Testis (tissue), 2 donors: ENCODE data around the gene WDR74.

Experiments used
- POLR2A ChIP-seq: fragments of 450-650 bp; IDR thresholded peaks from one replicate; pipeline ENCODE4 v1.6.1; 2017; ENCODE audit warnings: antibody characterized with exemption, mild to moderate bottlenecking, moderate library complexity
- TF ChIP-seq, protein P1 (sequence below), 3 experiments: fragments of 450-650 bp in 2 of 3; fragments of 200-600 bp in 1 of 3; sonication (generic) in 1 of 3; IDR thresholded peaks; one replicate each; pipeline ENCODE4 v1.5.1; 2016 to 2019; ENCODE audit warnings: antibody characterized with exemption in 3 of 3, mild to moderate bottlenecking in 2 of 3, moderate library complexity in 1 of 3

- TF ChIP-seq, protein P1, sequence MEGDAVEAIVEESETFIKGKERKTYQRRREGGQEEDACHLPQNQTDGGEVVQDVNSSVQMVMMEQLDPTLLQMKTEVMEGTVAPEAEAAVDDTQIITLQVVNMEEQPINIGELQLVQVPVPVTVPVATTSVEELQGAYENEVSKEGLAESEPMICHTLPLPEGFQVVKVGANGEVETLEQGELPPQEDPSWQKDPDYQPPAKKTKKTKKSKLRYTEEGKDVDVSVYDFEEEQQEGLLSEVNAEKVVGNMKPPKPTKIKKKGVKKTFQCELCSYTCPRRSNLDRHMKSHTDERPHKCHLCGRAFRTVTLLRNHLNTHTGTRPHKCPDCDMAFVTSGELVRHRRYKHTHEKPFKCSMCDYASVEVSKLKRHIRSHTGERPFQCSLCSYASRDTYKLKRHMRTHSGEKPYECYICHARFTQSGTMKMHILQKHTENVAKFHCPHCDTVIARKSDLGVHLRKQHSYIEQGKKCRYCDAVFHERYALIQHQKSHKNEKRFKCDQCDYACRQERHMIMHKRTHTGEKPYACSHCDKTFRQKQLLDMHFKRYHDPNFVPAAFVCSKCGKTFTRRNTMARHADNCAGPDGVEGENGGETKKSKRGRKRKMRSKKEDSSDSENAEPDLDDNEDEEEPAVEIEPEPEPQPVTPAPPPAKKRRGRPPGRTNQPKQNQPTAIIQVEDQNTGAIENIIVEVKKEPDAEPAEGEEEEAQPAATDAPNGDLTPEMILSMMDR (IDR thresholded peaks at IDR 0.05) = peak; percentile 91 to 99 (median 98)
- no peak for TF ChIP-seq POLR2A
Measured at GRCh38 chr11:62786318-62787004, 52.9 kb downstream of the WDR74 start.
